HG02885 (cell line): ENCODE measurements around the gene GCKR.

Experiments used
- ATAC-seq: cut with Tn5 transposase; IDR thresholded peaks from one replicate; pipeline ENCODE4 v1.9.1; 2021; ENCODE audit warnings: mild to moderate bottlenecking; ENCODE audit not compliant: unreplicated experiment, poor library complexity

The GCKR gene

DNA sequence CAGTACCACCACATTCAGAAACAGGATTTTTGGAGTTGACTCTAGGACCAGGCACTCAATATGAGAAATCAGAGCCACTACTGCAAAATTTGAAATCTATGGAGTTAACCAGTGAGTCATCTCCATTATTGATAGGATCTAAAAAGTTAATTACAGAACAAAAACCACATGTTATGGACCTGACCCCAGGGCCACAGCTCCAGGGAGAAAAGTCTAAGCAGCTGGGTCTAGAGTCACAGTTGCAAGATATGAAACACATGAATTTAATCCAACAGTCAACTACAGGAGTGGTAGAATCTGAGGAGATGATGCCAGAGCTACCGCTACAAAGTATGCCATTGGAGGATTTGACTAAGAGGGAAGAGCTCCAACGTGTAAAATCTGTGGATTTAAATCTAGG, 72.8 kb downstream of the GCKR start:
- no peak for ATAC-seq

DNA sequence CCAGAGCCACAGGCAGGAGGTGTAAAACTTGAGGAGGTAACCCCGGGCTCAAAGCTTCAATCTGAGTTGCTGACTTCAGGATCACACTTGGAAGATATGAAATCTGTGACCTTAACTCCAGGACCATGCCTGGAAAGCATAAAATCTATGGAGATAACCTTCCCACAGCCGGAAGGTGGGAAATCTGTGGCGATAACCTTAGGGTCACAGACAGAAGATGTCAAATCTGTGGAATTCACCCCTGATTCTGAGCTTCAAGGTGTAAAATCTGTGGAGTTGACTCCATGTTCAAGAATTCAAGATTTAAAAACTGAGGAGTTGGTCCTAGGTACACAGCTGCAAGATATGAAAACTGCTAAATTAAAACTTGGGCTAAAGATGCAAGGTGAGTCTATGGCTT, 74.6 kb downstream of the GCKR start:
- ATAC-seq, result no peak

DNA sequence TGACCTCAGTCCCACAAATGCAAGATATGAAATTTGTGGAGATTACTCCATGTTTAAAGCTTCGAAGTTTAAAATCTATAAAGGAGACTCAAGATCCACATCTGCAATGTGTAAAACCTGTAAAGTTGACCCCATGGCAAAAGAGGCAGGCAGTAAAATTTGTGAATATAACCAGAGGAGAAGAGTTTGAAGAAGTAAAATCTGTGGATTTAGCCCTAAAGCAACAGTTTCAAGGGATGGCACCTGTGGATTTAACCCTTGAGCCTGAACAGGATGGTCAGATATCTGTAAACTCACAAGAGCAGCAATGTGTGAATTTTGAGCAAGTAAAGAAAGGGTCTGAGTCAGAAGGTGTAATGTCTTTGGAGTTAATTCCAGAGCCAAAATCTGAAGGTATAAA, 75.0 kb downstream of the GCKR start:
- no peak for ATAC-seq

DNA sequence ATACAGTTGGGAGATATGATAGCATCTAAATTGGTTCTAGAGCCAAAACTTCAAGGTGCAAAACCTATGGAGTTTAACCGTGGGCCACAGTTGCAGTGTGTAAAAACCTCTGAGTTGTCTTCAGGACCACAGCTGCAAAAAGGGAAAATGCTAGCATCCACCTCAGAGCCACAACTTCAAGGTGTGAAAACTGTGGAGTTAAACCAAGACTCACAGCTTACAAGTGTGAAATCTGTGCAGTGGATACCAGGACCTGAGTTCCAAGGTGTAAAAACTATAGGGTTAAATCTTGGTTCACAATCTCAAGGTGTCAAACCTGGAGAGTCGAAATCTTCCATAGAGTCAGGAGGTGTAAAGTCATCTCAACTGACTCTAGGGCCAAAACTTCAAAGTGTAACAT, 75.8 kb downstream of the GCKR start:
- no peak for ATAC-seq

DNA sequence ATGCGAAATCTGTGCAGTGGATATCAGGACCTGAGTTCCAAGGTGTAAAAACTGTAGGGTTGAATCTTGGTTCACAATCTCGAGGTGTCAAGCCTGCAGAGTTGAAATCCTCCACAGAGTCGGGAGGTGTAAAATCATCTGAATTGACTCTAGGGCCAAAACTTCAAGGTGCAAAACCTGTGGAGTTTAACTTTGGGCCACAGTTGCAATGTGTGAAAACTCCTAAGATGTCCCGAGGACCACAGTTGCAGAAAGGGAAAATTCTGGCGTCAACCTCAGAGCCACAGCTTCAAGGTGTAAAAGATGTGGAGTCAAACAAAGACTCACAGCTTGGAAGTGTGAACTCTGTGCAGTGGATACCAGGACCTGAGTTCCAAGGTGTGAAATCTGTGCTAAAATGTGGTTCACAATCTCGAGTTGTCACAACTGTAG, 76.4 kb downstream of the GCKR start:
- no peak for ATAC-seq
